Activated CD4-positive, alpha-beta memory T cell treated with anti-CD3 and anti-CD28 coated beads, Interleukin-2, amount 10 ng/mL, durations not matched to agents 7 days and 5 days (primary cell): Measurements from ENCODE around the gene HSFY2. TPM values are rescaled to one million over a fixed set of nuclear protein-coding genes. Genes with fewer than 3 reads are reported as not detected.
"Not testable (repeated sequence)": the region's sequence is repeated elsewhere in the genome, so short reads cannot be mapped to it uniquely, and the experiment has no call there.

ENCODE experiments used
- CTCF ChIA-PET: fragments of 350-600 bp; sonication (Branson Sonifier 250); formaldehyde crosslinking; loops from one replicate; lab custom pipeline; 2021; ENCODE audit warnings: antibody characterized with exemption, inconsistent platforms; lab: Charles Lee
- POLR2A ChIA-PET: fragments of 350-600 bp; sonication (Branson Sonifier 250); formaldehyde crosslinking; loops from one replicate; lab custom pipeline; 2021; ENCODE audit warnings: antibody characterized with exemption; lab: Charles Lee
- DNase-seq: peaks from one replicate; pipeline ENCODE4 v3.0.0-alpha.2; 2020
- H3K27ac Mint-ChIP-seq: one replicate; pipeline ENCODE4 v1.8.0; 2021; ENCODE audit warnings: mild to moderate bottlenecking, mixed read lengths
- H3K27me3 Mint-ChIP-seq: one replicate; pipeline ENCODE4 v1.8.0; 2021; ENCODE audit warnings: mixed read lengths
- H3K36me3 Mint-ChIP-seq: one replicate; pipeline ENCODE4 v1.8.0; 2021; ENCODE audit warnings: low read depth, mixed read lengths
- H3K4me1 Mint-ChIP-seq: one replicate; pipeline ENCODE4 v1.8.0; 2021; ENCODE audit warnings: mixed read lengths
- H3K4me3 Mint-ChIP-seq: one replicate; pipeline ENCODE4 v1.8.0; 2021; ENCODE audit warnings: mild to moderate bottlenecking, mixed read lengths
- H3K9me3 Mint-ChIP-seq: one replicate; pipeline ENCODE4 v1.8.0; 2021; ENCODE audit warnings: mixed read lengths
- total RNA-seq, 2 experiments: library from RNA; stranded (reverse); gene quantifications; one replicate each; pipeline ENCODE4 v1.2.3, GENCODE V29; 2021

The HSFY2 gene, protein sequence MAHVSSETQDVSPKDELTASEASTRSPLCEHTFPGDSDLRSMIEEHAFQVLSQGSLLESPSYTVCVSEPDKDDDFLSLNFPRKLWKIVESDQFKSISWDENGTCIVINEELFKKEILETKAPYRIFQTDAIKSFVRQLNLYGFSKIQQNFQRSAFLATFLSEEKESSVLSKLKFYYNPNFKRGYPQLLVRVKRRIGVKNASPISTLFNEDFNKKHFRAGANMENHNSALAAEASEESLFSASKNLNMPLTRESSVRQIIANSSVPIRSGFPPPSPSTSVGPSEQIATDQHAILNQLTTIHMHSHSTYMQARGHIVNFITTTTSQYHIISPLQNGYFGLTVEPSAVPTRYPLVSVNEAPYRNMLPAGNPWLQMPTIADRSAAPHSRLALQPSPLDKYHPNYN
- total RNA-seq = not detected

- DNase-seq, H3K9me3 Mint-ChIP-seq, POLR2A ChIA-PET, H3K4me3 Mint-ChIP-seq, H3K36me3 Mint-ChIP-seq, H3K4me1 Mint-ChIP-seq, CTCF ChIA-PET, H3K27me3 Mint-ChIP-seq, H3K27ac Mint-ChIP-seq: not testable (repeated sequence)
These were observed at the start of gene HSFY2 for GRCh38 chrY:18773635-18774034. Gene HSFY2 (minus strand): TSS chrY:18773735. CDS start chrY:18773618, 117 bp downstream.

DNA sequence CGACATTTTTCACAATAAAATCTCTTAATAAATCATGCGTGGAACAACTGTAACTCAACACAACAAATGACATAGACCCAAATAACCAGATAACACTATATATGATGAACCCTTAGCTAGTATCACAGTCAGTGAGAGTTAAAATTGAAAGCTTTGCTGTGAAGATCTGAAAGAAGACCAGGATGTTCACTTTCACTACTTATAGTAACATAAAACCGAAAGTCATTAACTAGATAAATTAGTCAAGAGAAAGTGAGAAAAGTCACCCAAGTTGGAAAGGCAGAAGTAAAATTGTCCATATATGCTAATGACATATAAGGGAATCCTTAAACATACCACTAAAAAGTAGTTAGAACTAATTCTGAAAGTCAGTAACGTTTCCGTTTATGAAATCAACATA lies 42.2 kb upstream of the HSFY2 start:
- POLR2A ChIA-PET, H3K27ac Mint-ChIP-seq, H3K4me3 Mint-ChIP-seq, H3K36me3 Mint-ChIP-seq, H3K27me3 Mint-ChIP-seq, H3K9me3 Mint-ChIP-seq, CTCF ChIA-PET, H3K4me1 Mint-ChIP-seq, DNase-seq: not testable (repeated sequence)

- POLR2A ChIA-PET, H3K27me3 Mint-ChIP-seq, H3K9me3 Mint-ChIP-seq, H3K36me3 Mint-ChIP-seq, CTCF ChIA-PET, DNase-seq, H3K27ac Mint-ChIP-seq, H3K4me1 Mint-ChIP-seq, H3K4me3 Mint-ChIP-seq: not testable (repeated sequence)
These were observed 15.3 kb upstream of the HSFY2 start for GRCh38 chrY:18788757-18789406.

- H3K4me1 Mint-ChIP-seq, H3K36me3 Mint-ChIP-seq, DNase-seq, POLR2A ChIA-PET, H3K4me3 Mint-ChIP-seq, H3K27ac Mint-ChIP-seq, CTCF ChIA-PET, H3K9me3 Mint-ChIP-seq, H3K27me3 Mint-ChIP-seq: not testable (repeated sequence)
These were observed 19.5 kb downstream of the HSFY2 start for GRCh38 chrY:18754077-18754476.

DNA sequence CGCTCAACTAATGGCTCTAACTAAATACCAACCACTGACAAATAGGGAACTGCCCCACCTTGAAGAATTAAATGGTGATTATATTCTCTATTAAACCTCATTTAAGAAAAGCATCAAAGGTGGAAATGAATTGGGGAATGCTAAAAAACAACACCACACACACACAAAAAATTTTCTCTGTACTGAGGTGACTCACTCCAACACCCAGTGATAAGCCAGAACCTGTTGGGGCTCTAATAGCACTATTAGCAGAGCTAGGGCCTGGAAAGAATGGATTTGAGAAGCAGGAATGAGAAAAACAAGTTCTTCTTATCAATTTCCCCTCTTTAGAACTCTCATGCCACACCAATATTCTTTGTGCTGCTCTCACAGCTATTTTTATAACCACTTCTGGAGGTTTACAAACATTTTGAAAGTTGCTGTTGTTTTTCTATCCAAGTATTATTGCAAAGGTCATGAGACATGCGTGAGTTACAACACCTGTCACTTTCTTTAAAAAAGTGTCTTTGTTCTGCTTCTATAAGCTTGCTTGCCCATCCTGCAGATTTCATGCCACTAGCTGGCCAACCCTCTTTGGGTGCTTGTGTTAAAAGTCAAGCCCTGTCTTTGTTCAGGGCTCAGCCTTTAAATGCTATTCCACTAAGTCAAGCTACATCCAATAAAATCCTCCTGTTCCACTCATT lies 20.3 kb downstream of the HSFY2 start:
- H3K36me3 Mint-ChIP-seq, H3K4me1 Mint-ChIP-seq, H3K4me3 Mint-ChIP-seq, POLR2A ChIA-PET, H3K9me3 Mint-ChIP-seq, H3K27ac Mint-ChIP-seq, H3K27me3 Mint-ChIP-seq, DNase-seq, CTCF ChIA-PET: not testable (repeated sequence)

DNA sequence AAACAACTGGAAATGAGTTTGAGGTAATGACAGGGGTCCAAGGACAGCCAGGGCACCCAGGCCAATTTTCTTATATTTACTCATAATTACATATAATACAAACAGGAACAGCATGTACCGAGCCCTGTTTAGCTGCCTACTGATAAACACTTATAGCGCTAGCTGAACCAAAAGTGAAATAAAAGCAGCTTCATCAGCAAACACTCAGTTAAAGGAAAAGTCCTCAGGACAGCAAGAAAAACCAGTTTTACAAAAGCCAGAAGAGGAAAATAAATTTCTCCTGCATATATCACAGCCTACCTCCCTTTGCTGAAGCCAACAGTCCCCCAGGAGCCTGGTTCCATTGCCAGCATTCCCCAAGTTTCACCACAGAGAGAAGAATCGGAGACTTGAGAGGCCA lies 49.8 kb downstream of the HSFY2 start:
- H3K4me3 Mint-ChIP-seq, H3K36me3 Mint-ChIP-seq, H3K9me3 Mint-ChIP-seq, H3K27ac Mint-ChIP-seq, POLR2A ChIA-PET, DNase-seq, H3K4me1 Mint-ChIP-seq, CTCF ChIA-PET, H3K27me3 Mint-ChIP-seq: not testable (repeated sequence)

Other genes starting within 250 kb of the HSFY2 start
- not detected for gene HSFY1, start 227.0 kb downstream of the HSFY2 start, total RNA-seq